Activated B cell treated with CpG ODN at 0.5 μM for 24 hours (primary cell): Measurements from ENCODE around the gene FOXJ2. TPM values are rescaled to one million over a fixed set of nuclear protein-coding genes. Genes with fewer than 3 reads are reported as not detected.
"Not testable (repeated sequence)": the region's sequence is repeated elsewhere in the genome, so short reads cannot be mapped to it uniquely, and the experiment has no call there.

ENCODE experiments used
- ATAC-seq: fragments of 200-7000 bp; cut with Tn5 transposase; one replicate; pipeline ENCODE4 v1.10.0; 2021; ENCODE audit warnings: low read depth, mild to moderate bottlenecking, moderate library complexity
- CTCF ChIA-PET: fragments of 350-600 bp; sonication (Branson Sonifier 250); formaldehyde crosslinking; loops from one replicate; lab custom pipeline; 2021; ENCODE audit warnings: antibody characterized with exemption; lab: Charles Lee
- POLR2A ChIA-PET: fragments of 350-600 bp; sonication (Branson Sonifier 250); formaldehyde crosslinking; loops from one replicate; lab custom pipeline; 2021; ENCODE audit warnings: antibody characterized with exemption; lab: Charles Lee
- DNase-seq: peaks from one replicate; pipeline ENCODE4 v3.0.0; 2022
- H3K27ac Mint-ChIP-seq: one replicate; pipeline ENCODE4 v1.8.0; 2020; ENCODE audit warnings: mixed read lengths
- H3K27me3 Mint-ChIP-seq: one replicate; pipeline ENCODE4 v1.8.0; 2021; ENCODE audit warnings: mixed read lengths
- H3K36me3 Mint-ChIP-seq: one replicate; pipeline ENCODE4 v1.8.0; 2021; ENCODE audit warnings: low read depth, mixed read lengths
- H3K4me1 Mint-ChIP-seq: one replicate; pipeline ENCODE4 v1.8.0; 2021; ENCODE audit warnings: mixed read lengths
- H3K4me3 Mint-ChIP-seq: one replicate; pipeline ENCODE4 v1.8.0; 2020; ENCODE audit warnings: mild to moderate bottlenecking, mixed read lengths
- H3K9me3 Mint-ChIP-seq: one replicate; pipeline ENCODE4 v1.8.0; 2020; ENCODE audit warnings: mixed read lengths
- CTCF ChIP-seq: fragments of 200-600 bp; IDR thresholded peaks from one replicate; pipeline ENCODE4 v1.8.0; 2022; ENCODE audit warnings: antibody characterized with exemption, mild to moderate bottlenecking
- intact Hi-C: fragments of 100-400 bp; cut with micrococcal nuclease; formaldehyde crosslinking; loops from one replicate; pipeline ENCODE4 v1.15.1; 2024
- total RNA-seq: library from RNA; stranded (reverse); gene quantifications from 2 replicates; pipeline ENCODE4 v1.2.3, GENCODE V29; 2022

FOXJ2 gene
- total RNA-seq, 1 donor from 2014 or later: 13.6 TPM

- Mint-ChIP-seq H3K9me3 (no peaks in the 10 kb centered on the region), H3K4me1 (peaks cover 55% of the 10 kb centered on the region), H3K27me3 (no peaks in the 10 kb centered on the region), H3K4me3 (peak overlapping the region; percentile 96), H3K27ac (peak overlapping the region; percentile 97), H3K36me3 (peaks cover 22% of the 10 kb centered on the region)
- no peak for DNase-seq
- POLR2A ChIA-PET: interaction anchor here (0.7 to 1.5 kb wide), 4 partner anchors 35 to 145 kb away, joined by 3 to 9 read pairs (median 6); partner anchors contain the start of gene SLC2A3
- ATAC-seq: no peak
- intact Hi-C loops: loop anchor here (5.0 to 10.0 kb wide), 2 partner anchors 613 to 1229 kb away; partner anchors contain the start of genes CDCA3, RIMKLB and USP5
- no peak for TF ChIP-seq CTCF
- CTCF ChIA-PET: interaction anchor here (1.6 to 5.0 kb wide), 2 partner anchors 35 to 149 kb away, joined by 4 to 53 read pairs; no protein-coding TSS in a partner anchor
Observed at GRCh38 chr12:8081251-8081920, 48.9 kb downstream of the FOXJ2 start.

GRCh38 chr12:8082808-8083100 is 50.2 kb downstream of the FOXJ2 start:
- TF ChIP-seq CTCF: no peak
- ChIA-PET CTCF (no interaction called here), POLR2A (interaction anchor here (0.7 kb wide), 1 partner anchor 148 kb away, joined by 8 read pairs; no protein-coding TSS in a partner anchor)
- ATAC-seq (no peak), DNase-seq (no peak)
- intact Hi-C loops: loop anchor here (1.0 to 10.0 kb wide), 6 partner anchors 50 to 1230 kb away; partner anchors contain the start of genes CDCA3, FOXJ2, RIMKLB and SLC2A3
- Mint-ChIP-seq H3K36me3 (peaks cover 24% of the 10 kb centered on the region), H3K27ac (peak overlapping the region; percentile 97), H3K4me3 (peak overlapping the region; percentile 96), H3K9me3 (no peaks in the 10 kb centered on the region), H3K4me1 (peaks cover 60% of the 10 kb centered on the region), H3K27me3 (no peaks in the 10 kb centered on the region)

GRCh38 chr12:8084351-8084750 is 51.8 kb downstream of the FOXJ2 start:
- Mint-ChIP-seq H3K36me3 (peaks cover 30% of the 10 kb centered on the region), H3K4me1 (peaks cover 71% of the 10 kb centered on the region), H3K4me3 (peak overlapping the region; percentile 49)
- ATAC-seq, H3K27me3 Mint-ChIP-seq, H3K9me3 Mint-ChIP-seq, H3K27ac Mint-ChIP-seq, CTCF ChIA-PET, DNase-seq: not testable (repeated sequence)
- intact Hi-C loops: loop anchor here (5.0 to 10.0 kb wide), 2 partner anchors 610 to 1232 kb away; partner anchors contain the start of genes CDCA3, RIMKLB and USP5
- POLR2A ChIA-PET: interaction anchor here (0.6 to 0.7 kb wide), 2 partner anchors 57 to 148 kb away, joined by 4 to 9 read pairs; no protein-coding TSS in a partner anchor

GRCh38 chr12:8087666-8088065 is 55.1 kb downstream of the FOXJ2 start:
- peak overlapping the region; percentile 80 for H3K27ac Mint-ChIP-seq
- ATAC-seq: no peak
- no peaks in the 10 kb centered on the region for H3K9me3 Mint-ChIP-seq
- H3K4me1 Mint-ChIP-seq: peaks cover 43% of the 10 kb centered on the region
- CTCF ChIA-PET: interaction anchor here (1.0 to 2.0 kb wide), 3 partner anchors 10 to 150 kb away, joined by 3 to 6 read pairs (median 6); no protein-coding TSS in a partner anchor
- peak overlapping the region; percentile 9 for H3K4me3 Mint-ChIP-seq
- H3K36me3 Mint-ChIP-seq: peaks cover 46% of the 10 kb centered on the region
- no peak for DNase-seq
- intact Hi-C loops: loop anchor here (10.0 kb wide), 1 partner anchor 607 kb away; the partner anchor contains the start of gene RIMKLB
- POLR2A ChIA-PET: interaction anchor here (0.7 to 1.5 kb wide), 2 partner anchors 53 to 60 kb away, joined by 3 to 4 read pairs; no protein-coding TSS in a partner anchor
- H3K27me3 Mint-ChIP-seq: no peaks in the 10 kb centered on the region
- TF ChIP-seq CTCF: no peak

- DNase-seq: no peak
- peak overlapping the region; percentile 56 for H3K4me3 Mint-ChIP-seq
- H3K36me3 Mint-ChIP-seq: peaks cover 53% of the 10 kb centered on the region
- intact Hi-C loops: loop anchor here (10.0 kb wide), 1 partner anchor 606 kb away; the partner anchor contains the start of gene RIMKLB
- H3K27me3 Mint-ChIP-seq: no peaks in the 10 kb centered on the region
- no peak for TF ChIP-seq CTCF
- ChIA-PET CTCF (interaction anchor here (0.9 to 2.0 kb wide), 3 partner anchors 11 to 43 kb away, joined by 3 to 6 read pairs (median 6); no protein-coding TSS in a partner anchor), POLR2A (interaction anchor here (1.5 kb wide), 1 partner anchor 61 kb away, joined by 4 read pairs; no protein-coding TSS in a partner anchor)
- peak; percentile 62 for ATAC-seq
- H3K27ac Mint-ChIP-seq: peak overlapping the region; percentile 80
- peaks cover 34% of the 10 kb centered on the region for H3K4me1 Mint-ChIP-seq
- no peaks in the 10 kb centered on the region for H3K9me3 Mint-ChIP-seq
Observed at GRCh38 chr12:8088574-8088973, 56.1 kb downstream of the FOXJ2 start.

GRCh38 chr12:8089277-8089676 is 56.8 kb downstream of the FOXJ2 start:
- peaks cover 55% of the 10 kb centered on the region for H3K36me3 Mint-ChIP-seq
- POLR2A ChIA-PET, H3K9me3 Mint-ChIP-seq, H3K27me3 Mint-ChIP-seq, H3K4me3 Mint-ChIP-seq, ATAC-seq, CTCF ChIA-PET, H3K27ac Mint-ChIP-seq, DNase-seq: not testable (repeated sequence)
- peaks cover 27% of the 10 kb centered on the region for H3K4me1 Mint-ChIP-seq
- intact Hi-C loops: loop anchor here (10.0 kb wide), 1 partner anchor 606 kb away; the partner anchor contains the start of gene RIMKLB
